ENCODE data around the gene IRX3. TPM values are rescaled to one million over a fixed set of nuclear protein-coding genes. Genes with fewer than 3 reads are reported as not detected.

IRX3 gene
- total and polyA plus RNA-seq, 2 of the 8 experiments (the other 6 are each of a cell fraction or from before 2014, with no cell fraction given) = 0.50 to 1.6 TPM

DNA sequence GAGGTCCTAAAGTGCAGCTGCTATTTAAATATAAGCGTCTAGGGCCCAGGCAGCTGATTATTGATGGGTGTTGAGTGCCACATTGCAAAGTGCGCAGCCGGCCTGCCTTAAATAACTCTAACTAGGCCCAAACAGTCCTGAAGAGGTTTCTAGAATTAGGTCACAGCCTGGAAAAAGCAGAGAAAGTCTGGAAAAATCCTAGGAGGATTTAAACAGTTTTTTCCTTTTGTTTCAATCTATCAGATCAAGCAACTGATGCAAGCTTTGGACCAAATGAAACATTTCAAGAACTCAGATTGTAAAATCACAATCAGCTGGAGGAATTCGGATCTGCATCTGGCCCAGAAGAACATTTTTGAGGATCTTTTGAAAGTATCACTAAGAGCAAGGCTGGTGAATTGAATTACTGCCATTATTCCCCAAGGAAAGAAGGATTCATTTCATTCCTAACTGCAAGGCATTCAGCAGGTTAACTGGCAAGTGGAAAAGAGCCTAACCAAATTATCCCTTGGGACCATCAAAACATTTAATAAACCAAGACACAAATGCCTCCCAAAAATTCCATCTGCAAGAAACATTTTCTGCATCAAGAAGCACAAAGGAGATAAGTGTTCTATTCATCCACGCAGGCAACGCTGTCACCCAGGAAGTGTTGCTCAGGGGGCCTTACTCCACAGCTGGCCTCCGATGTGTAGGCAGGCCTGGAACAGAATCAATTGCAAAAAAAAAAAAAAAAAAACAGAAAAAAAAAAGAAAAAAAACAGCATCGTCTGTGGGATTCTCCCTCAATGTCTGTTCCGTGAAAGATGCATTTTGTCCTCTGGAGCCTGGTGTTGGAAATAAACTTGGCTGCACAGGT is 46.1 kb downstream of the IRX3 start:
- Histone ChIP-seq H4K8ac (ENCODE audit: extremely low read depth, insufficient read depth, low read length) (no peak overlapping the region), H3K23ac (ENCODE audit: insufficient read length) (no peak overlapping the region), H2BK15ac (ENCODE audit: low read length) (no peak overlapping the region), H2BK20ac (ENCODE audit: low read length) (no peak overlapping the region), H3K56ac (replicated peaks; ENCODE audit: insufficient read length, low read depth, low read length) (no peak overlapping the region), H2AK5ac (ENCODE audit: low read depth, low read length) (no peak overlapping the region), H4K91ac (replicated peaks; ENCODE audit: insufficient read length, low read length) (no peak overlapping the region), H3K36me3 (ENCODE audit: control insufficient read depth in 2 of 4, insufficient read depth in 4 of 4, low read length in 3 of 4) (no peaks in the 10 kb centered on the region), H3K23me2 (ENCODE audit: low read depth, low read length) (no peaks in the 10 kb centered on the region), H3K4me2 (ENCODE audit: insufficient read depth in 1 of 2, low read depth in 2 of 2, low read length in 2 of 2) (no peak overlapping the region), H4K5ac (ENCODE audit: insufficient read length, low read depth, low read length) (no peak overlapping the region), H2BK120ac (replicated peaks; ENCODE audit: low read depth, low read length) (no peak overlapping the region), H3K27ac (ENCODE audit: low read depth, low read length) (no peak overlapping the region), H2BK5ac (ENCODE audit: low read depth, low read length) (no peak overlapping the region), H3K9me3 (ENCODE audit: insufficient read depth in 2 of 2, low read depth in 1 of 2, low read length in 1 of 2) (no peaks in the 10 kb centered on the region), H3K79me1 (ENCODE audit: low read depth, low read length) (no peaks in the 10 kb centered on the region), H2AFZ (ENCODE audit: low read length) (no peak overlapping the region), H3K4ac (replicated peaks; ENCODE audit: insufficient read length, low read depth, low read length) (no peak overlapping the region), H3K4me3 (ENCODE audit: extremely low read depth in 1 of 4, insufficient read depth in 2 of 4, low read depth in 3 of 4, low read length in 4 of 4) (no peak overlapping the region), H3K4me1 (replicated peaks in 1 of 4; ENCODE audit: control insufficient read depth in 3 of 4, insufficient read depth in 4 of 4, low read length in 3 of 4) (no peaks in the 10 kb centered on the region; a peak in 1 of 7 replicates), H2BK12ac (ENCODE audit: low read depth, low read length) (no peak overlapping the region), H3K9ac (replicated peaks in 1 of 4; ENCODE audit: extremely low read depth in 1 of 4, low read depth in 3 of 4, low read length in 3 of 4) (no peak overlapping the region), H3K14ac (ENCODE audit: insufficient read length) (no peak overlapping the region), H3K18ac (ENCODE audit: extremely low read depth, low read length) (no peak overlapping the region), H3K79me2 (ENCODE audit: control insufficient read depth in 1 of 2, insufficient read depth in 2 of 2, low read length in 2 of 2) (no peaks in the 10 kb centered on the region), H4K20me1 (replicated peaks in 1 of 2; ENCODE audit: control insufficient read depth in 1 of 2, insufficient read depth in 2 of 2, low read length in 2 of 2) (no peaks in the 10 kb centered on the region), H3K27me3 (replicated peaks in 1 of 4; ENCODE audit: control insufficient read depth in 3 of 4, extremely low read depth in 1 of 4, insufficient read depth in 3 of 4, low read length in 3 of 4) (no peaks in the 10 kb centered on the region)
- WGBS, 2 experiments (ENCODE audit: extremely low coverage in 1 of 2, insufficient coverage in 1 of 2, insufficient read length in 1 of 2, insufficient replicate concordance in 2 of 2, low coverage in 1 of 2, low lambda C conversion rate in 2 of 2, missing lambda C conversion rate in 1 of 2) = 97% methylated on average over 9 of the region's 9 CpGs; no CpG with 5 or more reads in 1 of the 2 experiments
- TF ChIP-seq ASH2L (IDR thresholded peaks at IDR 0.05; ENCODE audit: low read length) (no peak), FOSL1 (IDR thresholded peaks at IDR 0.05; ENCODE audit: insufficient read depth, low read depth, low read length) (no peak), HDAC2 (IDR thresholded peaks at IDR 0.05; ENCODE audit: borderline replicate concordance in 1 of 2, low read depth in 2 of 2, low read length in 2 of 2) (no peak), TEAD4 (IDR thresholded peaks at IDR 0.05; ENCODE audit: low read depth, low read length) (no peak)
- TF ChIP-seq, protein P1, sequence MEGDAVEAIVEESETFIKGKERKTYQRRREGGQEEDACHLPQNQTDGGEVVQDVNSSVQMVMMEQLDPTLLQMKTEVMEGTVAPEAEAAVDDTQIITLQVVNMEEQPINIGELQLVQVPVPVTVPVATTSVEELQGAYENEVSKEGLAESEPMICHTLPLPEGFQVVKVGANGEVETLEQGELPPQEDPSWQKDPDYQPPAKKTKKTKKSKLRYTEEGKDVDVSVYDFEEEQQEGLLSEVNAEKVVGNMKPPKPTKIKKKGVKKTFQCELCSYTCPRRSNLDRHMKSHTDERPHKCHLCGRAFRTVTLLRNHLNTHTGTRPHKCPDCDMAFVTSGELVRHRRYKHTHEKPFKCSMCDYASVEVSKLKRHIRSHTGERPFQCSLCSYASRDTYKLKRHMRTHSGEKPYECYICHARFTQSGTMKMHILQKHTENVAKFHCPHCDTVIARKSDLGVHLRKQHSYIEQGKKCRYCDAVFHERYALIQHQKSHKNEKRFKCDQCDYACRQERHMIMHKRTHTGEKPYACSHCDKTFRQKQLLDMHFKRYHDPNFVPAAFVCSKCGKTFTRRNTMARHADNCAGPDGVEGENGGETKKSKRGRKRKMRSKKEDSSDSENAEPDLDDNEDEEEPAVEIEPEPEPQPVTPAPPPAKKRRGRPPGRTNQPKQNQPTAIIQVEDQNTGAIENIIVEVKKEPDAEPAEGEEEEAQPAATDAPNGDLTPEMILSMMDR (IDR thresholded peaks at IDR 0.05; ENCODE audit: control extremely low read depth in 1 of 3, insufficient read depth in 1 of 3, low read depth in 1 of 3, low read length in 3 of 3) = no peak
- FAIRE-seq (no peak), DNase-seq (ENCODE audit: low read depth in 1 of 2, low spot score in 2 of 2) (no peak)
- ChIA-PET CTCF (ENCODE audit: partially characterized antibody) (interaction anchor here (1.2 to 1.7 kb wide), 3 partner anchors 14 to 691 kb away, joined by 3 to 4 read pairs (median 3); no protein-coding TSS in a partner anchor), POLR2A (ENCODE audit: partially characterized antibody) (no interaction called here)

Measured in H1 (cell line).